Common myeloid progenitor, CD34-positive (primary cell): ENCODE results near the gene OXT.

ENCODE experiments used
- CTCF ChIA-PET: fragments of 350-600 bp; sonication (Branson Sonifier 250); formaldehyde crosslinking; loops from one replicate; lab custom pipeline; 2021; ENCODE audit warnings: antibody characterized with exemption; lab: Charles Lee
- POLR2A ChIA-PET: fragments of 350-600 bp; sonication (Branson Sonifier 250); formaldehyde crosslinking; loops from one replicate; lab custom pipeline; 2021; ENCODE audit warnings: antibody characterized with exemption; lab: Charles Lee
- DNase-seq, 3 donors: peaks; one replicate each; pipeline versions ENCODE4 v3.0.0 to v3.0.0-alpha.2; 2013
- H3K27ac ChIP-seq, 2 experiments: 1 replicate in 1 of 2; 2 replicates in 1 of 2; pipeline ENCODE4 v1.7.0; 2013; ENCODE audit warnings: inconsistent platforms in 2 of 2, low read length in 2 of 2, mild to moderate bottlenecking in 2 of 2, low read depth in 1 of 2, moderate library complexity in 1 of 2; ENCODE audit not compliant: severe bottlenecking in 2 of 2, insufficient read depth in 1 of 2, poor library complexity in 1 of 2
- H3K27me3 ChIP-seq, 5 experiments: replicated peaks in 2 of 5; 1 replicate in 3 of 5; 2 replicates in 2 of 5; pipeline versions ENCODE4 v1.6.1 to v1.7.0; 2013; ENCODE audit warnings: low read length in 4 of 5, mild to moderate bottlenecking in 2 of 5, moderate library complexity in 2 of 5, inconsistent platforms in 1 of 5; ENCODE audit not compliant: insufficient read depth in 5 of 5, control insufficient read depth in 4 of 5
- H3K36me3 ChIP-seq, 4 experiments: 1 replicate in 2 of 4; 2 replicates in 2 of 4; pipeline versions ENCODE4 v1.6.1 to v1.7.0; 2013; ENCODE audit warnings: low read length in 3 of 4, control low read depth in 1 of 4, mild to moderate bottlenecking in 1 of 4; ENCODE audit not compliant: control insufficient read depth in 4 of 4, insufficient read depth in 4 of 4
- H3K4me1 ChIP-seq, 4 experiments: 1 replicate in 3 of 4; 2 replicates in 1 of 4; pipeline versions ENCODE4 v1.6.1 to v1.7.1; 2013; ENCODE audit warnings: low read length in 3 of 4, mild to moderate bottlenecking in 3 of 4, control low read depth in 1 of 4, inconsistent platforms in 1 of 4, moderate library complexity in 1 of 4; ENCODE audit not compliant: control insufficient read depth in 4 of 4, insufficient read depth in 4 of 4; ENCODE audit errors: control extremely low read depth in 1 of 4
- H3K4me3 ChIP-seq, 7 experiments: 1 replicate in 4 of 7; 2 replicates in 3 of 7; pipeline versions ENCODE4 v1.5.1 to v1.7.0; 2013; ENCODE audit warnings: mild to moderate bottlenecking in 7 of 7, low read length in 6 of 7, moderate library complexity in 6 of 7, inconsistent platforms in 2 of 7, low read depth in 2 of 7, control low read depth in 1 of 7; ENCODE audit not compliant: insufficient read depth in 4 of 7, control insufficient read depth in 1 of 7; ENCODE audit errors: extremely low read depth in 1 of 7
- H3K9me3 ChIP-seq, 5 experiments: 1 replicate in 4 of 5; 2 replicates in 1 of 5; pipeline versions ENCODE4 v1.6.1 to v1.7.1; 2013; ENCODE audit warnings: low read length in 4 of 5, mild to moderate bottlenecking in 2 of 5, inconsistent platforms in 1 of 5, low read depth in 1 of 5, moderate library complexity in 1 of 5; ENCODE audit not compliant: control insufficient read depth in 4 of 5, insufficient read depth in 2 of 5; ENCODE audit errors: control extremely low read depth in 1 of 5
- WGBS: methylation state at CpG from one replicate; pipeline ENCODE4 v1.1.5; 2013; ENCODE audit not compliant: insufficient coverage; 5-methylcytosine and 5-hydroxymethylcytosine counted together

The OXT gene

GRCh38 chr20:3077618-3078134, 6.3 kb downstream of the OXT start:
- Histone ChIP-seq H3K4me3 (peak overlapping the region in 2 of 7 experiments; percentile 34 to 51), H3K36me3 (no peaks in the 10 kb centered on the region), H3K27ac (peak overlapping the region in 1 of 2 experiments; percentile 49), H3K9me3 (no peaks in the 10 kb centered on the region), H3K27me3 (no peaks in the 10 kb centered on the region), H3K4me1 (peaks cover 5 to 77% (median 53%) of the 10 kb centered on the region in 4 experiments)
- CTCF ChIA-PET, result interaction anchor here (0.7 to 2.7 kb wide), 17 partner anchors 9 to 93 kb away, joined by 3 to 19 read pairs (median 6); no protein-coding TSS in a partner anchor
- POLR2A ChIA-PET, result interaction anchor here (0.6 to 1.3 kb wide), 4 partner anchors 13 to 31 kb away, joined by 4 to 5 read pairs (median 4); no protein-coding TSS in a partner anchor
- 0% methylated on average over 2 of the region's 4 CpGs for WGBS
- peak; percentile 82 to 96 (median 93) for DNase-seq

GRCh38 chr20:3080939-3081388, 9.5 kb downstream of the OXT start:
- WGBS, result 27% methylated on average over 3 of the region's 6 CpGs
- peaks cover 5 to 79% (median 61%) of the 10 kb centered on the region in 4 experiments for H3K4me1 ChIP-seq
- H3K36me3 ChIP-seq, result no peaks in the 10 kb centered on the region
- no peaks in the 10 kb centered on the region for H3K27me3 ChIP-seq
- peak overlapping the region in 4 of 7 experiments; percentile 10 to 83 (median 48) for H3K4me3 ChIP-seq
- peak overlapping the region; percentile 30 to 64 for H3K27ac ChIP-seq
- ChIA-PET CTCF (interaction anchor here (2.0 kb wide), 2 partner anchors 11 kb away, joined by 6 to 7 read pairs; no protein-coding TSS in a partner anchor), POLR2A (no interaction called here)
- no peak for DNase-seq
- H3K9me3 ChIP-seq, result no peaks in the 10 kb centered on the region

DNA sequence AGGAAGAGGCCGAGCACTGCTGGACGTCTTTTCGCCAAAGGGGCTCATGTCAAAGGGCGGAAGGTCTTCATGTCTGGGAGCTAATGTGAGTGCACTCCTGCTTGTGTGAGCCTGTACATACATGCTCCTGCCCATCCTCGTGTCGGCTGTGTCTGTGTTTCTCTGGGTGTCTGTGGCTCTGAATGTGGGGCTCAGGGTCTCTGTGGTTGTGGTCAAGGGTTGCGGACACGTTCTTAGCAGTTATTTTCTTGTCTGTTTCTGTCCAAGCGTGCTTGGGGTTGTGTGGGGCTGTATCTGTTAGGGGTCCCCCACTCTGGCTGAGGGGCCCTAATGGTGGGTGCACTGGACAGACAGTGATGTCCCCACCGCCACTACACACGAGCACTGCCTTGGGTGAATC, 10.2 kb downstream of the OXT start:
- Histone ChIP-seq H3K4me1 (peaks cover 5 to 76% (median 56%) of the 10 kb centered on the region in 4 experiments), H3K36me3 (no peaks in the 10 kb centered on the region), H3K9me3 (no peaks in the 10 kb centered on the region), H3K27me3 (no peaks in the 10 kb centered on the region), H3K4me3 (peak overlapping the region; percentile 32 to 83 (median 63)), H3K27ac (peak overlapping the region; percentile 30 to 64)
- ChIA-PET CTCF (interaction anchor here (2.0 kb wide), 2 partner anchors 10 to 12 kb away, joined by 6 to 7 read pairs; no protein-coding TSS in a partner anchor), POLR2A (no interaction called here)
- DNase-seq, result peak in 1 of 3 donors; percentile 39
- WGBS, result 20% methylated on average over 11 of the region's 11 CpGs

DNA sequence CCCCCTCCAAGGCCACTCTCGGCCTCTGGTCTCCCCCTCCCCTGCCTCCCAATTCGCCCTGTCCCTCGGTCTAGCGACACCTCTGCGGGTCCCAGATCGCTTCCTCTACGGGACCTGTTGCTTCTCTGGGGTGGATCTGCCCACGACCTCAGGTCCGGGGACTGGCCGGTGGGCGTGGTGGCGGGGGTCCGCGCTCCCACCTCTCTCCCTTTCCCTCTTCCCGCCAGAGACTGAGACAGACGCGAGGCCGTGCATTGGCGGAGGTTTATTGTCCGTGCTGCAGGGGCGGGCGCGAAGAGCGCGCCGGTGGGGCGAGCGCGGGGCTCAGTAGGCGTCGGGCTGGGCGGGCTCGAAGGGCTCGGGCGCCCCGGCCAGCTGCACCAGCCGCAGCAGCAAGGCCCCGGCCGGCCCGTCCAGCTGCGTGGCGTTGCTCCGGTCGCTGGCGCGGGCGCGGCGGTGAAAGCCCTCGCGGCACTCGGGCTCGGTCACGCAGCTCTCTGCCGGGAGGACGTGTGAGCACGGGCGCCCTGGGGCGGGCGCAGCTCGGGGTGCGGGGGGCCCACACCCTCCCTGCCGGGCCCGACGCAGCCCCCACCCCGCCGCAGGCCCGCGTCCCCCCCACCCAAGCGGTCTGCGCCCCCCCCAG, 11.0 kb downstream of the OXT start:
- DNase-seq, result peak in 1 of 3 donors; percentile 40
- WGBS, result under 1% methylated on average over 36 of the region's 71 CpGs
- Histone ChIP-seq H3K27me3 (no peaks in the 10 kb centered on the region), H3K4me3 (peak overlapping the region; percentile 32 to 83 (median 63)), H3K4me1 (peaks cover 5 to 68% (median 49%) of the 10 kb centered on the region in 4 experiments), H3K9me3 (no peaks in the 10 kb centered on the region), H3K27ac (peak overlapping the region; percentile 9 to 64), H3K36me3 (no peaks in the 10 kb centered on the region)
- POLR2A ChIA-PET, result interaction anchor here (0.7 kb wide), 1 partner anchor 29 kb away, joined by 3 read pairs; no protein-coding TSS in a partner anchor
- CTCF ChIA-PET, result no interaction called here

DNA sequence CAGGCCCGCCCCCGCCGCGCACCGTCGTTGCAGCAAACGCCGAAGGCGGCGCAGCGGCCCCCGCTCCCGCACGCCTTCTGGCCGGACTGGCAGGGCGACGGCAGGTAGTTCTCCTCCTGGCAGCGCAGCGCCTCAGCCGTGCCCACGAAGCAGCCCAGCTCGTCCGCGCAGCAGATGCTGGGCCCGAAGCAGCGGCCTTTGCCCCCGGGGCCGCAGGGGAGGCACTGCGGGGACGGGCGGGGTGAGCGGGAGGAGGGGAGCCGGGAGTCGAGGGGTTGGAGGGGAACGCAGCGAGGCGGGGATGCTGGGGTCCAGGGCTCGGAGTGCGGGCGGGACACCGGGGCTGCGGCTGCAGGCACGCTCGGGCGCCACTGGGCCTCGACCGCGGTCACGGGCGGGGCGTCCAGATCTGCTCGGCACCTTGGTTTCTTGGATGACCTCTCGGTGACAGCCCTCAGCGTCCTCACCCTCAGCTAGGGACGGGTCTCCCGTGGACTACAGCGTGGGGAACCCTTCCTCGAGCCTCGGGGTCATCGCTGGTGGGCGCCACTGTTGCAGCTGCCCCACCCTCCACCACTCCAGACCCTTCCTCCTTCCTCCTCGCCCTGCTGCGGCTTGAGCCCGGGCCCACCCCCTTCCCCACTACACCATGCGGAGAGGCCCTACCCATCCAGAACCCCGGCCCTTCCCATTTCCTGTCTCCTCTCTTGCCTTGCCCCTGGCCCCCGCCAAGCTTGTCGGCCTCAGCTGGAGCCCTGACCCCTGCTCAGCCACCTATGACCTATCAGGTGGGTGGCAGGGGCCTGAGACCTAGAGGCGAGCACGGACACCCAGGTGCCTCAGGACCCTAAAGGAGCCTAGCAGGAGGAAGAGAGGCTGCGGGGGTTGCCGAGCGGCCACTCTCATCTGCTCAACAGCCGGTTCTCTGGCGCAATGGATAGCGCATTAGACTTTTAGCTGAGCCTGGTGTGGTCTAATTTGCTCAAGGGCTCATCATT, 11.8 kb downstream of the OXT start:
- peak overlapping the region; percentile 50 to 61 for H3K27ac ChIP-seq
- under 1% methylated on average over 67 of the region's 76 CpGs for WGBS
- peak overlapping the region; percentile 45 to 83 (median 54) for H3K4me3 ChIP-seq
- ChIA-PET CTCF (interaction anchor here (0.9 to 1.7 kb wide), 5 partner anchors 10 to 31 kb away, joined by 3 to 8 read pairs (median 4); no protein-coding TSS in a partner anchor), POLR2A (interaction anchor here (0.7 to 1.3 kb wide), 2 partner anchors 10 to 28 kb away, joined by 3 to 5 read pairs; no protein-coding TSS in a partner anchor)
- no peaks in the 10 kb centered on the region for H3K9me3 ChIP-seq
- H3K4me1 ChIP-seq, result peaks cover 3 to 65% (median 46%) of the 10 kb centered on the region in 4 experiments
- no peaks in the 10 kb centered on the region for H3K36me3 ChIP-seq
- DNase-seq, result peak in 2 of 3 donors; percentile 36 to 54
- no peaks in the 10 kb centered on the region for H3K27me3 ChIP-seq

DNA sequence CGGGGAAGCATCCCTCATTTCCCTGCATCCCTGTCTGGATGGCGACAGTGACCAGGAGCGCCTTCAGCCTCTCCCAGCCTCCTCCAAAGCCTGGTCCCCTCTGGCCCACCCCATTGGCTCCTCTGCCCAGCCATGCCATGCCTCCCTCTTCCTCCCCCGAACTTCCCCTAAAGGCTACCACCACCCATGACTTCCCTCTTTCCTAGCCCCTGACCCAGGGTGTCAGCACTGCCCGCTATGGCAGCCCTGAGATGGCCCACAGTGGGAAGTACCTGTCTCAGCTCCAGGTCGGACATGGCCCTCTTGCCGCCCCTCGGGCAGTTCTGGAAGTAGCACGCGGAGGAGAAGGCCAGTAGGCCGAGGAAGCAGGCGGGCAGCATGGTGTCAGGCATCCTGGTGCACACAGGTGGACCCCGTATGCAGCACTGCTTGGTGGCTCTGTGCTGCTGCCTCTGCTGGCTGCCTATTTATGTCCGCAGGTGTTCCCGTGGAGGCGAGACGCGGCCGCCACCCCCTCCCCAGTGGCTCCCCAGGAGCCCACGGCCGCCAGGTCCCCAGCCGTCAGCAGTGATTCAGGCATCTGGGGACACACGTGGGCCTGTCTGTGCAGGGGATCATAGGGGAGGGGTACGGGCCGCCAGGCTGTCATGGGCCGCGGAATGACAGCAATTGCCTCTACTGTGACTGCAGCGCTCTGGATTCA, 13.0 kb downstream of the OXT start, which contains the start of gene AVP:
Gene AVP (minus strand): TSS at position 442 of the 703 bp plus-strand sequence. CDS start 50 bp downstream, at position 392.
- H3K36me3 ChIP-seq, result no peaks in the 10 kb centered on the region
- no peaks in the 10 kb centered on the region for H3K27me3 ChIP-seq
- H3K9me3 ChIP-seq, result no peaks in the 10 kb centered on the region
- peak within 1 kb of the TSS; percentile 50 to 61 for H3K27ac ChIP-seq
- CTCF ChIA-PET, result interaction anchor here (0.9 to 1.7 kb wide), 5 partner anchors 8 to 30 kb away, joined by 3 to 8 read pairs (median 4); no protein-coding TSS in a partner anchor
- H3K4me3 ChIP-seq, result peak within 1 kb of the TSS in 6 of 7 experiments; percentile 4 to 83 (median 62)
- 40% methylated on average over 27 of the region's 28 CpGs for WGBS
- H3K4me1 ChIP-seq, result peaks cover 3 to 67% (median 45%) of the 10 kb centered on the region in 4 experiments
- POLR2A ChIA-PET, result interaction anchor here (1.3 kb wide), 1 partner anchor 9 kb away, joined by 5 read pairs; no protein-coding TSS in a partner anchor
- peak in 2 of 3 donors; percentile 69 to 77 for DNase-seq
